ENCODE measurements around the gene PDK4.

Gene PDK4

DNA sequence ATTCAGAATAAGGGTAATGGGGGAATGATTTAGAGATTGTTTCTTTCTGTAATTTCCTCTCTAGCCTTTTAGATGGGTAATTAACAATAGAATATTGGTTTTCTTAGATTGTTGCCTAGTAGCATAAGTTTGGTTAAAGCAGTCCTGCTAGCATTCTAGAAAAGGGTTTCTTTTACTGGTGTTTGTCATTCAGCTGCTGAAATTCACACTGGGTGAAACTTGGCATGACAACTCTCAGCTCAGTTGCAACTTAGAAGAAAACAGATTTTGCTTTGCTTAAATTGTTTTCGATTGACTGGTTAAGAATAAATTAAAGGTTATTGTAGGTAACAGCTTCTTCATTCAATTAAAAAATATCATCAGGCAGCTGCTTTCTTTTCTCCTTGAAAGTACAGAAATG, 25.1 kb upstream of the PDK4 start:
- no peak overlapping the region for H3K4me3 ChIP-seq (ENCODE audit: low read depth in 1 of 2, low read length in 2 of 2)
- H3K27me3 ChIP-seq (ENCODE audit: insufficient read depth, low read length, poor library complexity) = no peaks in the 10 kb centered on the region
- DNase-seq (no peak), ATAC-seq (ENCODE audit: insufficient read depth, low read depth) (no peak)
- H3K36me3 ChIP-seq (ENCODE audit: insufficient read depth, low read length) = no peaks in the 10 kb centered on the region
- no peak overlapping the region for H3K27ac ChIP-seq (ENCODE audit: low read length)
- H3K9me3 ChIP-seq (ENCODE audit: insufficient read depth, low read length, severe bottlenecking) = no peaks in the 10 kb centered on the region
- H4K20me1 ChIP-seq (ENCODE audit: insufficient read depth, low read length) = no peaks in the 10 kb centered on the region
- H3K4me1 ChIP-seq (ENCODE audit: insufficient read depth, low read length) = no peaks in the 10 kb centered on the region
- no peak for TF ChIP-seq EZH2 (IDR thresholded peaks at IDR 0.05; ENCODE audit: borderline replicate concordance, low read depth, low read length, severe bottlenecking)
- TF ChIP-seq, protein P1, sequence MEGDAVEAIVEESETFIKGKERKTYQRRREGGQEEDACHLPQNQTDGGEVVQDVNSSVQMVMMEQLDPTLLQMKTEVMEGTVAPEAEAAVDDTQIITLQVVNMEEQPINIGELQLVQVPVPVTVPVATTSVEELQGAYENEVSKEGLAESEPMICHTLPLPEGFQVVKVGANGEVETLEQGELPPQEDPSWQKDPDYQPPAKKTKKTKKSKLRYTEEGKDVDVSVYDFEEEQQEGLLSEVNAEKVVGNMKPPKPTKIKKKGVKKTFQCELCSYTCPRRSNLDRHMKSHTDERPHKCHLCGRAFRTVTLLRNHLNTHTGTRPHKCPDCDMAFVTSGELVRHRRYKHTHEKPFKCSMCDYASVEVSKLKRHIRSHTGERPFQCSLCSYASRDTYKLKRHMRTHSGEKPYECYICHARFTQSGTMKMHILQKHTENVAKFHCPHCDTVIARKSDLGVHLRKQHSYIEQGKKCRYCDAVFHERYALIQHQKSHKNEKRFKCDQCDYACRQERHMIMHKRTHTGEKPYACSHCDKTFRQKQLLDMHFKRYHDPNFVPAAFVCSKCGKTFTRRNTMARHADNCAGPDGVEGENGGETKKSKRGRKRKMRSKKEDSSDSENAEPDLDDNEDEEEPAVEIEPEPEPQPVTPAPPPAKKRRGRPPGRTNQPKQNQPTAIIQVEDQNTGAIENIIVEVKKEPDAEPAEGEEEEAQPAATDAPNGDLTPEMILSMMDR (IDR thresholded peaks at IDR 0.05; ENCODE audit: borderline replicate concordance, extremely low read depth, low read length, poor library complexity, severe bottlenecking) = no peak
- H3K4me2 ChIP-seq (ENCODE audit: insufficient read depth, low read length) = no peak overlapping the region
- no peaks in the 10 kb centered on the region for H3K79me2 ChIP-seq (ENCODE audit: insufficient read depth, low read length)
- no peak overlapping the region for H3K9ac ChIP-seq (ENCODE audit: low read depth, low read length)
- no peak overlapping the region for H2AFZ ChIP-seq (ENCODE audit: low read depth, low read length)

DNA sequence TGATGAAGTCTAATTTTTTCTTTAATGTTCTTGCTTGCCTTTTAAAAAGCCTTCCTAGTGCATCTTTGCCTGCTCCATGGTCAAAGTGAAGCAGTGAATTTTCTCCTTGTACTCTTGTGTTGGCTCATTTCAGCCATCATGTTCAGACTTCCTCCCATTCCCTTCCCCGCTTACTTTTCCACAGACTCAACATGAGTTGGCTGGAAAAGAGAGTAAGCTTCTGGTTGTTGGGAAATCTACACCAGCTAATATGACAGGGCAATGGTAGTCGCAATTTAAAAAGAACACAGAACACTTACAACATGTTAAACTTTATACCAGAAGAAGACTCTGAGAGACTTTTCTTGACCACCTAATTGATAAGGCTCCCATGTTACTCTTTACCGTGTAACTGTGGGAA, 24.3 kb upstream of the PDK4 start:
- H3K27ac ChIP-seq (ENCODE audit: low read length) = no peak overlapping the region
- no peak for TF ChIP-seq EZH2 (IDR thresholded peaks at IDR 0.05; ENCODE audit: borderline replicate concordance, low read depth, low read length, severe bottlenecking)
- TF ChIP-seq, protein P1 (IDR thresholded peaks at IDR 0.05; ENCODE audit: borderline replicate concordance, extremely low read depth, low read length, poor library complexity, severe bottlenecking) = no peak
- H3K9me3 ChIP-seq (ENCODE audit: insufficient read depth, low read length, severe bottlenecking) = no peaks in the 10 kb centered on the region
- no peak overlapping the region for H2AFZ ChIP-seq (ENCODE audit: low read depth, low read length)
- no peak overlapping the region for H3K4me2 ChIP-seq (ENCODE audit: insufficient read depth, low read length)
- no peaks in the 10 kb centered on the region for H3K36me3 ChIP-seq (ENCODE audit: insufficient read depth, low read length)
- no peaks in the 10 kb centered on the region for H4K20me1 ChIP-seq (ENCODE audit: insufficient read depth, low read length)
- H3K27me3 ChIP-seq (ENCODE audit: insufficient read depth, low read length, poor library complexity) = no peaks in the 10 kb centered on the region
- ATAC-seq (ENCODE audit: insufficient read depth, low read depth) (no peak), DNase-seq (no peak)
- no peak overlapping the region for H3K9ac ChIP-seq (ENCODE audit: low read depth, low read length)
- no peaks in the 10 kb centered on the region for H3K4me1 ChIP-seq (ENCODE audit: insufficient read depth, low read length)
- no peaks in the 10 kb centered on the region for H3K79me2 ChIP-seq (ENCODE audit: insufficient read depth, low read length)
- no peak overlapping the region for H3K4me3 ChIP-seq (ENCODE audit: low read depth in 1 of 2, low read length in 2 of 2)

DNA sequence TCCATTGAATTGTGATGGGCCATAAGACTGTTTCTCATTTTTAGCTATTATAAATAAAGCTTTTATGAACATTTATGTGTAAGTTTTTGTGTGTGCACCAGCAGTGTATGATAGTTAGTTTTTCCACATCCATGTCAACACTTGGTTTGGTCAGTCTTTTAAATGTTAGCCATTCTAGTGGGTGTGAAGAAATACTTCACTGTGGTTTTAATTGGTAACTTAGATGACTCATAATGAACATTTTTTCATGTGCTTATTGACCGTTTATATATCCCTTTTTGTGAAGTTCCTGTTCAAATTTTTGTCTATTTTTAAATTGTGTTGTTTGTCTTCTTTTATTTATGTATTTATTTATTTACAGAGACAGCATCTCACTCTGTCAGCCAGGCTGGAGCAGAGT, 23.6 kb upstream of the PDK4 start:
- Histone ChIP-seq H3K9ac (ENCODE audit: low read depth, low read length) (no peak overlapping the region), H3K27ac (ENCODE audit: low read length) (no peak overlapping the region), H3K36me3 (ENCODE audit: insufficient read depth, low read length) (no peaks in the 10 kb centered on the region), H3K9me3 (ENCODE audit: insufficient read depth, low read length, severe bottlenecking) (no peaks in the 10 kb centered on the region), H3K79me2 (ENCODE audit: insufficient read depth, low read length) (no peaks in the 10 kb centered on the region), H3K4me1 (ENCODE audit: insufficient read depth, low read length) (no peaks in the 10 kb centered on the region), H2AFZ (ENCODE audit: low read depth, low read length) (no peak overlapping the region), H4K20me1 (ENCODE audit: insufficient read depth, low read length) (no peaks in the 10 kb centered on the region), H3K4me2 (ENCODE audit: insufficient read depth, low read length) (no peak overlapping the region), H3K4me3 (ENCODE audit: low read depth in 1 of 2, low read length in 2 of 2) (no peak overlapping the region), H3K27me3 (ENCODE audit: insufficient read depth, low read length, poor library complexity) (no peaks in the 10 kb centered on the region)
- DNase-seq (no peak), ATAC-seq (ENCODE audit: insufficient read depth, low read depth) (no peak)
- TF ChIP-seq EZH2 (IDR thresholded peaks at IDR 0.05; ENCODE audit: borderline replicate concordance, low read depth, low read length, severe bottlenecking) = no peak
- TF ChIP-seq, protein P1 (IDR thresholded peaks at IDR 0.05; ENCODE audit: borderline replicate concordance, extremely low read depth, low read length, poor library complexity, severe bottlenecking) = no peak

DNA sequence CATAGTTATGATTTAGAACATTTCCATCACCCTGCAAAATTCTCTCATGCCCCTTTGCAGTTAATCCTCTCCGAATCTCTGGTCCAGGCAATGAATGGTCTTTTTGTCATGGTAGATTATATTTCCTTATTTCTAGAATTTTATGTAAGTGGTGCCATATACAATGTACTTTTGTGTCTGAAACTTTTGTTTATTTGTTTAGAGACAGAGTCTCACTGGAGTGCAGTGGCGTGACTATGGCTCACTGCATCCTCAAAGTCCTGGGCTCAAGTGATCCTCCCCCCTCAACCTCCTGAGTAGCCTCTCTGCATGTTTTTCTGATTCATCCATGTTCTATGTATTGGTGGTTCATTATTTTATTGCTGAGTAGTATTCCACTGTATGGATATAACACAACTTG, 23.2 kb upstream of the PDK4 start:
- no peak overlapping the region for H3K4me2 ChIP-seq (ENCODE audit: insufficient read depth, low read length)
- H3K36me3 ChIP-seq (ENCODE audit: insufficient read depth, low read length) = no peaks in the 10 kb centered on the region
- no peak for TF ChIP-seq EZH2 (IDR thresholded peaks at IDR 0.05; ENCODE audit: borderline replicate concordance, low read depth, low read length, severe bottlenecking)
- no peak overlapping the region for H3K27ac ChIP-seq (ENCODE audit: low read length)
- H3K79me2 ChIP-seq (ENCODE audit: insufficient read depth, low read length) = no peaks in the 10 kb centered on the region
- H2AFZ ChIP-seq (ENCODE audit: low read depth, low read length) = no peak overlapping the region
- no peaks in the 10 kb centered on the region for H3K27me3 ChIP-seq (ENCODE audit: insufficient read depth, low read length, poor library complexity)
- H4K20me1 ChIP-seq (ENCODE audit: insufficient read depth, low read length) = no peaks in the 10 kb centered on the region
- no peaks in the 10 kb centered on the region for H3K9me3 ChIP-seq (ENCODE audit: insufficient read depth, low read length, severe bottlenecking)
- ATAC-seq (ENCODE audit: insufficient read depth, low read depth) (no peak), DNase-seq (no peak)
- H3K4me3 ChIP-seq (ENCODE audit: low read depth in 1 of 2, low read length in 2 of 2) = no peak overlapping the region
- H3K9ac ChIP-seq (ENCODE audit: low read depth, low read length) = no peak overlapping the region
- H3K4me1 ChIP-seq (ENCODE audit: insufficient read depth, low read length) = no peaks in the 10 kb centered on the region
